Karpas-422 (cell line): ENCODE results near the gene LARGE1. TPM values are rescaled to one million over a fixed set of nuclear protein-coding genes. Genes with fewer than 3 reads are reported as not detected.

Source experiments
- DNase-seq: peaks from one replicate; pipeline ENCODE4 v3.0.0-alpha.2; 2015
- H2AFZ ChIP-seq: fragments of 200-600 bp; sonication (generic); 2 replicates; pipeline ENCODE4 v1.6.1; 2014; ENCODE audit warnings: antibody characterized with exemption, low read length, mixed read lengths
- H3K27ac ChIP-seq: fragments of 200-600 bp; sonication (generic); 2 replicates; pipeline ENCODE4 v1.5.1; 2014; ENCODE audit warnings: mild to moderate bottlenecking, low read length, moderate library complexity
- H3K27me3 ChIP-seq: fragments of 200-600 bp; sonication (generic); 2 replicates; pipeline ENCODE4 v1.6.1; 2014; ENCODE audit warnings: low read length, mixed read lengths
- H3K36me3 ChIP-seq: fragments of 200-600 bp; sonication (generic); 2 replicates; pipeline ENCODE4 v1.6.1; 2014; ENCODE audit warnings: low read length, mixed read lengths; ENCODE audit not compliant: insufficient read depth
- H3K4me1 ChIP-seq: fragments of 200-600 bp; sonication (generic); 2 replicates; pipeline ENCODE4 v1.6.1; 2014; ENCODE audit warnings: mild to moderate bottlenecking, low read length, mixed read lengths
- H3K4me2 ChIP-seq: fragments of 200-600 bp; sonication (generic); 2 replicates; pipeline ENCODE4 v1.6.1; 2014; ENCODE audit warnings: low read length, low read depth, mild to moderate bottlenecking; ENCODE audit not compliant: poor library complexity, severe bottlenecking
- H3K4me3 ChIP-seq: fragments of 200-600 bp; sonication (generic); 2 replicates; pipeline ENCODE4 v1.5.1; 2014; ENCODE audit warnings: mild to moderate bottlenecking, antibody characterized with exemption, low read length, mixed read lengths
- H3K79me2 ChIP-seq: fragments of 200-600 bp; sonication (generic); 2 replicates; pipeline ENCODE4 v1.6.1; 2014; ENCODE audit warnings: mild to moderate bottlenecking, low read length, mixed read lengths
- H3K9ac ChIP-seq: fragments of 200-600 bp; sonication (generic); 2 replicates; pipeline ENCODE4 v1.6.0; 2014; ENCODE audit warnings: low read length
- H3K9me2 ChIP-seq: fragments of 200-600 bp; sonication (generic), shearing (Covaris generic); replicated peaks from 2 replicates; pipeline ENCODE4 v1.6.0; 2014; ENCODE audit warnings: mild to moderate bottlenecking, low read length, moderate library complexity; ENCODE audit not compliant: insufficient read depth
- H3K9me3 ChIP-seq: fragments of 300-700, 200-600 bp; sonication (generic); 2 replicates; pipeline ENCODE4 v1.6.1; 2014; ENCODE audit warnings: low read length, mixed read lengths
- H4K20me1 ChIP-seq: fragments of 200-600 bp; sonication (generic); 2 replicates; pipeline ENCODE4 v1.6.1; 2014; ENCODE audit warnings: mild to moderate bottlenecking, antibody characterized with exemption, low read length, low read depth; ENCODE audit not compliant: insufficient read depth
- total RNA-seq: library from RNA; depleted of rRNA; stranded (reverse); fragments of >200 nt; shearing (Covaris generic); gene quantifications from 2 replicates; pipeline ENCODE4 v1.2.3, GENCODE V29; 2014; ENCODE audit warnings: low replicate concordance

The LARGE1 gene
- total RNA-seq, 1 experiment from 2014 or later: 0.15 TPM

DNA sequence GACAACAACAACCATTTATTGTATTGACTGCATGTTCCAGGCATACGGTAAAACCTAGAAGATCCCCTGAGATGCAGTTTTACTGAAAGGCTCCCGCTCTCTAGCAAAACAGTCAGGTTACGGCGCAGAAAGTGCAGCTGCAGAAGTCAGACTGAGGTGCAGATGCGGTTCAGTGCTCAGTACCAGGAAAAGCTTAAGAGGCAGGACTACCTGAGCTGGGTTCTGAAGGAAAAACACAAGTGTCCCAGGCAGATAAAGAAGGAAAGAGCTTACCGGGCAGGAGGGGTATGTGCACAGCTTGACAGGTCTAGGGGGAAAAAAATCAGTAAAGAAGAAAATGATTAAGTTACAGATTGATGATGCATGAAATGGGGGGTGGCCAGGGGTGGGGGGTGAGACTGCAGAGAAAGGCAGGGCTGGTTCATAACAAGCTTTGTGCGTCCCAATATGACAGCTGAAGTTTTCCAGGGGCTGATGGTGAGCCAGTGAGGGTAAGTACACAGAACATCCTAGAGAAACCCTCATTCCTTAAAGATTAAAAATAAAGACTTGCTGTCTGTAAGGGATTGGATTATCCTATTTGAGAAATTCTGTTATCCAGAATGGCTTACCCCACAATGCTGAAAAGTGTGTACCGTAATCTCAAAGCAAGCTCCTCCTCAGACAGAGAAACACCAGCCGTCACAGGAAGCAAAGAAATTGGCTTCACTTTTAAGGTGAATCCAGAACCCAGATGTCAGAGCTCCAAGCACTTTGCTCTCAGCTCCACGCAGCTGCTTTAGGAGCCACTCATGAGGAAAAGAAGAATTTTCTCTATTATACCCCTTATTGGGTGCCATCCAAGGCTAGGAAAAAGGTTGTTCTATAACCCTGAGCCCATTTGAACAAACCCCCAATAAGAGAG, 11.9 kb downstream of the LARGE1 start:
- Histone ChIP-seq H3K27ac (no peak overlapping the region), H3K9me3 (no peaks in the 10 kb centered on the region), H3K9me2 (no peaks in the 10 kb centered on the region), H3K79me2 (no peaks in the 10 kb centered on the region), H3K27me3 (no peaks in the 10 kb centered on the region), H3K9ac (no peak overlapping the region), H3K4me2 (no peak overlapping the region), H3K36me3 (no peaks in the 10 kb centered on the region), H3K4me3 (no peak overlapping the region), H2AFZ (no peak overlapping the region), H4K20me1 (no peaks in the 10 kb centered on the region), H3K4me1 (no peaks in the 10 kb centered on the region)
- no peak for DNase-seq

DNA sequence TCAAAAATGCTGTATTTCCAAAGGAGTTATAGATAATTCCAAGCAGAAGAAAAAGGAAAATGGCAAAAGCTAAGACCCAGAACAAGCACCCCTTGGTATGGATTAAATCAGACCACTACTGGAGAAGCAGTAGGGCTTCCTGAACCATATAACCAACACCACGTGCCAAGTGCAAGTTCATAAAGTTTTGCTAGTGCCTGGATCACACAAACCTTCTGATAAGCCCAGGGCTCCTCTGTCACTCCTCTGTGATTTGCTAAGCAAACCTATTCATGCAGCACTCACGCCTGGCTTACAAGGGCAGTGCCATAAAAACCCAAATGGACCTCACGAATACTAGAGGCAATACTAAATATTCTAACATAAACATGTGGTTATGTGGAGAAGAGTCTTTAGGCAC, 13.3 kb downstream of the LARGE1 start:
- DNase-seq: no peak
- Histone ChIP-seq H3K4me1 (no peaks in the 10 kb centered on the region), H3K27ac (no peak overlapping the region), H3K27me3 (no peaks in the 10 kb centered on the region), H3K9ac (no peak overlapping the region), H3K4me2 (no peak overlapping the region), H3K36me3 (no peaks in the 10 kb centered on the region), H4K20me1 (no peaks in the 10 kb centered on the region), H3K79me2 (no peaks in the 10 kb centered on the region), H2AFZ (no peak overlapping the region), H3K9me3 (no peaks in the 10 kb centered on the region), H3K4me3 (no peak overlapping the region), H3K9me2 (no peaks in the 10 kb centered on the region)

- no peak overlapping the region for H3K27ac ChIP-seq
- no peaks in the 10 kb centered on the region for H3K27me3 ChIP-seq
- H3K4me1 ChIP-seq: no peaks in the 10 kb centered on the region
- no peak overlapping the region for H3K4me2 ChIP-seq
- H3K79me2 ChIP-seq: no peaks in the 10 kb centered on the region
- DNase-seq: no peak
- no peaks in the 10 kb centered on the region for H3K9me2 ChIP-seq
- no peaks in the 10 kb centered on the region for H3K36me3 ChIP-seq
- H3K9me3 ChIP-seq: no peaks in the 10 kb centered on the region
- no peak overlapping the region for H3K4me3 ChIP-seq
- H4K20me1 ChIP-seq: no peaks in the 10 kb centered on the region
- H3K9ac ChIP-seq: no peak overlapping the region
- no peak overlapping the region for H2AFZ ChIP-seq
Measured at GRCh38 chr22:33906475-33906874, 13.8 kb downstream of the LARGE1 start.

- no peaks in the 10 kb centered on the region for H3K9me3 ChIP-seq
- H3K79me2 ChIP-seq: no peaks in the 10 kb centered on the region
- no peak overlapping the region for H3K4me3 ChIP-seq
- H3K27ac ChIP-seq: no peak overlapping the region
- no peak overlapping the region for H2AFZ ChIP-seq
- no peaks in the 10 kb centered on the region for H3K4me1 ChIP-seq
- H3K4me2 ChIP-seq: no peak overlapping the region
- no peaks in the 10 kb centered on the region for H3K36me3 ChIP-seq
- no peak for DNase-seq
- no peaks in the 10 kb centered on the region for H4K20me1 ChIP-seq
- H3K9ac ChIP-seq: no peak overlapping the region
- H3K9me2 ChIP-seq: no peaks in the 10 kb centered on the region
- peaks cover 3% of the 10 kb centered on the region; the same call in 1 of the 2 replicates for H3K27me3 ChIP-seq
Measured at GRCh38 chr22:33903012-33903411, 17.3 kb downstream of the LARGE1 start.

GRCh38 chr22:33902073-33902472, 18.2 kb downstream of the LARGE1 start:
- Histone ChIP-seq H3K36me3 (no peaks in the 10 kb centered on the region), H4K20me1 (no peaks in the 10 kb centered on the region), H3K4me3 (no peak overlapping the region), H3K27ac (no peak overlapping the region), H3K9me3 (no peaks in the 10 kb centered on the region), H3K27me3 (peaks cover 3% of the 10 kb centered on the region; the same call in 1 of the 2 replicates), H3K4me2 (no peak overlapping the region), H2AFZ (no peak overlapping the region), H3K4me1 (no peaks in the 10 kb centered on the region), H3K9me2 (no peaks in the 10 kb centered on the region), H3K79me2 (no peaks in the 10 kb centered on the region), H3K9ac (no peak overlapping the region)
- DNase-seq: no peak

GRCh38 chr22:33898121-33898520, 22.2 kb downstream of the LARGE1 start:
- no peaks in the 10 kb centered on the region for H3K79me2 ChIP-seq
- no peaks in the 10 kb centered on the region for H3K9me3 ChIP-seq
- H4K20me1 ChIP-seq: no peaks in the 10 kb centered on the region
- H3K4me1 ChIP-seq: 0 out of 2 replicates have a peak, but pooled peaks cover 3% of the 10 kb centered on the region
- no peak overlapping the region for H3K4me2 ChIP-seq
- no peaks in the 10 kb centered on the region for H3K36me3 ChIP-seq
- no peak overlapping the region for H2AFZ ChIP-seq
- H3K27ac ChIP-seq: no peak overlapping the region
- DNase-seq: no peak
- peaks cover 3% of the 10 kb centered on the region; the same call in 1 of the 2 replicates for H3K27me3 ChIP-seq
- H3K4me3 ChIP-seq: no peak overlapping the region
- H3K9me2 ChIP-seq: no peaks in the 10 kb centered on the region
- no peak overlapping the region for H3K9ac ChIP-seq

- Histone ChIP-seq H3K27me3 (peaks cover 3% of the 10 kb centered on the region; the same call in 1 of the 2 replicates), H3K4me2 (no peak overlapping the region), H3K36me3 (no peaks in the 10 kb centered on the region), H3K9me2 (no peaks in the 10 kb centered on the region), H2AFZ (no peak overlapping the region), H3K9me3 (no peaks in the 10 kb centered on the region), H3K9ac (no peak overlapping the region), H3K79me2 (no peaks in the 10 kb centered on the region), H3K4me1 (0 out of 2 replicates have a peak, but pooled peaks cover 3% of the 10 kb centered on the region), H3K27ac (no peak overlapping the region), H3K4me3 (no peak overlapping the region), H4K20me1 (no peaks in the 10 kb centered on the region)
- DNase-seq: no peak
Measured at GRCh38 chr22:33897448-33897835, 22.8 kb downstream of the LARGE1 start.

DNA sequence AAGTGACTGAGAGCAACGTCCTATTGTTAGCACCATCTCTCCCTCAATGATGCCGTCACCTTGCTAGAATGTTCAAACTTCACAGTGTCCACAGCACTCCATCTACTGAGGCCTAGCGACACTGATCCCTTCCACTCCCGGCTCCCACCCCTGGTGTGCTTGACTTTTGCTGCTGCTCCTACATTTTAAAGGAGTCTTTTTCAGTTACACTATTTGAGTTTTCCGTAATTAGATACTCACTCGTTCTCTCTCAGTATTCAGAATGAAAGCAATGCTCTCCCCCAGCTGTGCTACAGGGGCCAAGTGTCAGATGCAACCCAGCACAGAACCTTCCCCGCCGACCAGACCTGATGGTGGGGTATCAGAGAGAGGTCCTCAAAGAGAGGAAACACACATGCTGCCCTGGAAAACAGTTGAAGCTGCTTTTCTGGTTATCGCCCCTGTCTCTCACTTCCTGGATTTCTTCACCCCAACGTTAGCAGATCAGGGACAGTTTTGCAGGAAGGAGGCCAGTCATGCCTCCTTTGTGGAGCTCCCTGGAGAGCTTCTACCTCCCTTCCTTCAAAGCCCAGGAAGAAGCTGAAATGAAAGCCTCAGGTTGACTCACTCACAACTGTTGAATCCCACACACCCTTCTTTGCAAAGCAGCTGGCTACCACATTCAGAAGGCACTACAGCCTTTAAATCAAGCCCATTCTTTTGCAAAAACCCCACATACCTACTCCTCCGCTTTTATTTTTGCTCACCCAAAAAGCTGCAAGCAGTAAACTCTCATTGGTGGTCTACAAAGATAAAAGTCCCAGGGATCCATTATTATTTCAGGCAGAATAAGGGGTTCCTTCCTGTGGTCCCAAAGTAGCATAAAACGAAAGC, 23.5 kb downstream of the LARGE1 start:
- Histone ChIP-seq H3K4me1 (0 out of 2 replicates have a peak, but pooled peaks cover 3% of the 10 kb centered on the region), H4K20me1 (no peaks in the 10 kb centered on the region), H3K9me3 (no peaks in the 10 kb centered on the region), H3K27ac (no peak overlapping the region), H2AFZ (no peak overlapping the region), H3K79me2 (no peaks in the 10 kb centered on the region), H3K9me2 (no peaks in the 10 kb centered on the region), H3K9ac (no peak overlapping the region), H3K27me3 (peaks cover 3% of the 10 kb centered on the region; the same call in 1 of the 2 replicates), H3K4me3 (no peak overlapping the region), H3K36me3 (no peaks in the 10 kb centered on the region), H3K4me2 (no peak overlapping the region)
- DNase-seq: no peak
